SK-N-SH treated with all-trans-retinoic acid at 6 μM for 48 hours (cell line): ENCODE measurements around the gene U2SURP.

ENCODE experiments used
- ATAC-seq: fragments of 200-7000 bp; cut with Tn5 transposase; 3 replicates; pipeline ENCODE4 v1.9.1; 2020; ENCODE audit warnings: mild to moderate bottlenecking, moderate library complexity
- CREB5 ChIP-seq: fragments of 250-450 bp; sonication (Bioruptor Pico); IDR thresholded peaks from 2 replicates; pipeline ENCODE4 v1.5.1; 2020; ENCODE audit warnings: low read depth, mild to moderate bottlenecking, moderate library complexity
- CSDC2 ChIP-seq: fragments of 250-450 bp; sonication (Bioruptor Pico); IDR thresholded peaks from 2 replicates; pipeline ENCODE4 v1.5.0; 2020; ENCODE audit warnings: mild to moderate bottlenecking, moderate library complexity
- ESRRG ChIP-seq: fragments of 250-450 bp; sonication (Bioruptor Pico); IDR thresholded peaks from 2 replicates; pipeline ENCODE4 v1.6.1; 2021; ENCODE audit warnings: mild to moderate bottlenecking
- OSR1 ChIP-seq: fragments of 250-450 bp; sonication (Bioruptor Pico); IDR thresholded peaks from 2 replicates; pipeline ENCODE4 v1.8.0; 2022; ENCODE audit warnings: moderate library complexity, mild to moderate bottlenecking, inconsistent platforms
- PATZ1 ChIP-seq: fragments of 250-450 bp; sonication (Bioruptor Pico); IDR thresholded peaks from 2 replicates; pipeline ENCODE4 v1.8.0; 2020; ENCODE audit warnings: mild to moderate bottlenecking, moderate library complexity, borderline replicate concordance
- POU6F1 ChIP-seq: fragments of 250-450 bp; sonication (Bioruptor Pico); IDR thresholded peaks from 2 replicates; pipeline ENCODE4 v1.8.0; 2021; ENCODE audit warnings: low read depth, mild to moderate bottlenecking, moderate library complexity, borderline replicate concordance
- PPARA ChIP-seq: fragments of 250-450 bp; sonication (Bioruptor Pico); IDR thresholded peaks from 2 replicates; pipeline ENCODE4 v1.5.0; 2020; ENCODE audit warnings: mild to moderate bottlenecking, borderline replicate concordance
- RARB ChIP-seq: fragments of 250-450 bp; sonication (Bioruptor Pico); IDR thresholded peaks from 2 replicates; pipeline ENCODE4 v1.8.0; 2021; ENCODE audit warnings: mild to moderate bottlenecking, moderate library complexity
- SNAI2 ChIP-seq: fragments of 250-450 bp; sonication (Bioruptor Pico); IDR thresholded peaks from 2 replicates; pipeline ENCODE4 v1.5.0; 2020; ENCODE audit warnings: mild to moderate bottlenecking, moderate library complexity
- TCF4 ChIP-seq: fragments of 250-450 bp; sonication (Bioruptor Pico); IDR thresholded peaks from 2 replicates; pipeline ENCODE4 v1.8.0; 2021; ENCODE audit warnings: mild to moderate bottlenecking, moderate library complexity, borderline replicate concordance
- TSHZ2 ChIP-seq: fragments of 250-450 bp; sonication (Bioruptor Pico); IDR thresholded peaks from 2 replicates; pipeline ENCODE4 v1.5.0; 2020; ENCODE audit warnings: mild to moderate bottlenecking, moderate library complexity
- ZC3H10 ChIP-seq: fragments of 250-450 bp; sonication (Bioruptor Pico); IDR thresholded peaks from 2 replicates; pipeline ENCODE4 v1.5.1; 2021; ENCODE audit warnings: mild to moderate bottlenecking, moderate library complexity
- ZFP3 ChIP-seq: fragments of 250-450 bp; sonication (Bioruptor Pico); IDR thresholded peaks from 2 replicates; pipeline ENCODE4 v1.5.0; 2020; ENCODE audit warnings: mild to moderate bottlenecking, moderate library complexity
- ZFP30 ChIP-seq: fragments of 450-650 bp; formaldehyde crosslinking; IDR thresholded peaks from 2 replicates; pipeline ENCODE4 v1.5.0; 2022; ENCODE audit warnings: mild to moderate bottlenecking, moderate library complexity
- ZNF565 ChIP-seq: fragments of 450-650 bp; formaldehyde crosslinking; conservative IDR thresholded peaks from 2 replicates; pipeline ENCODE4 v1.5.0; 2020; ENCODE audit warnings: low read depth, mild to moderate bottlenecking, moderate library complexity
- ZNF70 ChIP-seq: fragments of 450-650 bp; formaldehyde crosslinking; IDR thresholded peaks from 2 replicates; pipeline ENCODE4 v1.5.0; 2020; ENCODE audit warnings: mild to moderate bottlenecking, moderate library complexity
- ZNF8 ChIP-seq: fragments of 450-650 bp; formaldehyde crosslinking; IDR thresholded peaks from 2 replicates; pipeline ENCODE4 v1.5.0; 2020; ENCODE audit warnings: mild to moderate bottlenecking, moderate library complexity

The U2SURP gene

GRCh38 chr3:142973217-142974009 lies 28.0 kb upstream of the U2SURP start:
- TF ChIP-seq RARB (CRISPR knock-in tag) (no peak), OSR1 (CRISPR knock-in tag) (no peak), PPARA (CRISPR knock-in tag) (no peak), ZC3H10 (CRISPR knock-in tag) (no peak)
- TF ChIP-seq, all 23 proteins: peak for 0
- ATAC-seq: no peak

GRCh38 chr3:142975316-142975995 lies 25.9 kb upstream of the U2SURP start:
- TF ChIP-seq PPARA (CRISPR knock-in tag): no peak
- no peak for TF ChIP-seq ZNF8
- TF ChIP-seq ZFP30 (CRISPR knock-in tag): no peak
- no peak for TF ChIP-seq ESRRG (CRISPR knock-in tag)
- no peak for TF ChIP-seq POU6F1 (CRISPR knock-in tag)
- TF ChIP-seq PATZ1 (CRISPR knock-in tag): no peak
- TF ChIP-seq SNAI2 (CRISPR knock-in tag): no peak
- TF ChIP-seq, all 23 proteins: peak for 0
- ATAC-seq: no peak

GRCh38 chr3:142976621-142977398 lies 24.6 kb upstream of the U2SURP start:
- TF ChIP-seq CREB5: peak; percentile 78
- TF ChIP-seq PATZ1 (CRISPR knock-in tag): no peak
- TF ChIP-seq TCF4 (CRISPR knock-in tag): peak; percentile 23; the same call in 1 of the 2 replicates
- TF ChIP-seq TSHZ2: peak; percentile 68; the same call in 1 of the 2 replicates
- ATAC-seq: peak; percentile 100

- ATAC-seq: no peak
- TF ChIP-seq ZNF8: no peak
- no peak for TF ChIP-seq ZFP3
- no peak for TF ChIP-seq ZNF70 (CRISPR knock-in tag)
- no peak for TF ChIP-seq TSHZ2
- TF ChIP-seq CSDC2 (CRISPR knock-in tag): no peak
- TF ChIP-seq ZFP30 (CRISPR knock-in tag): no peak
- no peak for TF ChIP-seq ZNF565 (CRISPR knock-in tag)
- TF ChIP-seq SNAI2 (CRISPR knock-in tag): no peak
Measured at GRCh38 chr3:142977399-142977728, 24.0 kb upstream of the U2SURP start.
